ENCODE results near the gene SLAMF1. TPM values are rescaled to one million over a fixed set of nuclear protein-coding genes. Genes with fewer than 3 reads are reported as not detected.

The SLAMF1 gene
- total RNA-seq, 3 donors from 2014 or later (not counting 1 experiment from before 2014, with no cell fraction given), result 1.1 to 3.5 (median 2.1) TPM

- 98% methylated on average over 8 of the region's 8 CpGs for WGBS (ENCODE audit: insufficient coverage)
- no peak overlapping the region for H3K27ac Mint-ChIP-seq
- Histone ChIP-seq H3K9me3 (ENCODE audit: control insufficient read depth, insufficient read depth, low read length) (no peaks in the 10 kb centered on the region), H3K4me3 (ENCODE audit: low read length) (no peak overlapping the region), H3K4me1 (ENCODE audit: control insufficient read depth, insufficient read depth, low read length) (peaks cover 15% of the 10 kb centered on the region), H3K27me3 (ENCODE audit: control insufficient read depth, insufficient read depth, low read length) (no peaks in the 10 kb centered on the region), H3K27ac (ENCODE audit: low read length) (no peak overlapping the region), H3K36me3 (ENCODE audit: control insufficient read depth, insufficient read depth, low read length) (no peaks in the 10 kb centered on the region)
- peaks cover 5 to 9% of the 10 kb centered on the region in 2 donors for H3K27me3 Mint-ChIP-seq (ENCODE audit: low read depth in 2 of 2)
- ATAC-seq (peak in 1 of 3 donors; percentile 66), DNase-seq (no peak)
- TF ChIP-seq CTCF (IDR thresholded peaks at IDR 0.05), result no peak
- H3K4me1 Mint-ChIP-seq, result peaks cover 5 to 14% of the 10 kb centered on the region in 2 donors
- H3K4me3 Mint-ChIP-seq, result no peak overlapping the region
- intact Hi-C loops (cut with micrococcal nuclease), result no loop called here
- H3K9me3 Mint-ChIP-seq, result no peaks in the 10 kb centered on the region
- no peaks in the 10 kb centered on the region for H3K36me3 Mint-ChIP-seq
Measured at GRCh38 chr1:160658162-160658813, 11.4 kb upstream of the SLAMF1 start.

GRCh38 chr1:160657250-160657781 is 10.5 kb upstream of the SLAMF1 start:
- Mint-ChIP-seq H3K27me3 (ENCODE audit: low read depth in 2 of 2) (peaks cover 7 to 12% of the 10 kb centered on the region in 2 donors), H3K4me1 (peaks cover 0 to 4% of the 10 kb centered on the region in 2 donors), H3K4me3 (no peak overlapping the region), H3K9me3 (no peaks in the 10 kb centered on the region), H3K27ac (no peak overlapping the region), H3K36me3 (no peaks in the 10 kb centered on the region)
- no peaks in the 10 kb centered on the region for H3K27me3 ChIP-seq (ENCODE audit: control insufficient read depth, insufficient read depth, low read length)
- H3K27ac ChIP-seq (ENCODE audit: low read length), result no peak overlapping the region
- H3K36me3 ChIP-seq (ENCODE audit: control insufficient read depth, insufficient read depth, low read length), result no peaks in the 10 kb centered on the region
- H3K9me3 ChIP-seq (ENCODE audit: control insufficient read depth, insufficient read depth, low read length), result no peaks in the 10 kb centered on the region
- TF ChIP-seq CTCF (IDR thresholded peaks at IDR 0.05), result no peak
- peaks cover 9% of the 10 kb centered on the region for H3K4me1 ChIP-seq (ENCODE audit: control insufficient read depth, insufficient read depth, low read length)
- WGBS (ENCODE audit: insufficient coverage), result 86% methylated on average over 3 of the region's 5 CpGs
- DNase-seq (no peak), ATAC-seq (peak in 1 of 3 donors; percentile 24)
- intact Hi-C loops (cut with micrococcal nuclease), result no loop called here
- H3K4me3 ChIP-seq (ENCODE audit: low read length), result no peak overlapping the region

GRCh38 chr1:160656737-160657136 is 9.9 kb upstream of the SLAMF1 start:
- WGBS (ENCODE audit: insufficient coverage), result 81% methylated on average over 3 of the region's 3 CpGs
- no peak overlapping the region for H3K27ac Mint-ChIP-seq
- no peak overlapping the region for H3K4me3 ChIP-seq (ENCODE audit: low read length)
- H3K4me1 Mint-ChIP-seq, result peaks cover 2 to 4% of the 10 kb centered on the region in 2 donors
- H3K36me3 ChIP-seq (ENCODE audit: control insufficient read depth, insufficient read depth, low read length), result no peaks in the 10 kb centered on the region
- H3K9me3 Mint-ChIP-seq, result no peaks in the 10 kb centered on the region
- peaks cover 9% of the 10 kb centered on the region for H3K4me1 ChIP-seq (ENCODE audit: control insufficient read depth, insufficient read depth, low read length)
- DNase-seq (no peak), ATAC-seq (no peak)
- H3K27me3 ChIP-seq (ENCODE audit: control insufficient read depth, insufficient read depth, low read length), result no peaks in the 10 kb centered on the region
- H3K9me3 ChIP-seq (ENCODE audit: control insufficient read depth, insufficient read depth, low read length), result no peaks in the 10 kb centered on the region
- no peak overlapping the region for H3K27ac ChIP-seq (ENCODE audit: low read length)
- peaks cover 7 to 12% of the 10 kb centered on the region in 2 donors for H3K27me3 Mint-ChIP-seq (ENCODE audit: low read depth in 2 of 2)
- no peak overlapping the region for H3K4me3 Mint-ChIP-seq
- no peak for TF ChIP-seq CTCF (IDR thresholded peaks at IDR 0.05)
- intact Hi-C loops (cut with micrococcal nuclease), result no loop called here
- no peaks in the 10 kb centered on the region for H3K36me3 Mint-ChIP-seq
